Activated CD8-positive, alpha-beta memory T cell treated with anti-CD3 and anti-CD28 coated beads, Interleukin-2, amount 50 U/mL, for 24 hours (primary cell): ENCODE results near the gene SEPTIN5.
"Not testable (repeated sequence)": the region's sequence is repeated elsewhere in the genome, so short reads cannot be mapped to it uniquely, and the experiment has no call there.

Source experiments
- DNase-seq: peaks from one replicate; pipeline ENCODE4 v3.0.0-alpha.2; 2020; ENCODE audit errors: extremely low read depth

The SEPTIN5 gene

GRCh38 chr22:19714312-19715187, at the start of gene SEPTIN5:
TSS of gene SEPTIN5 (plus strand) at chr22:19714503. CDS start at chr22:19714589, 86 bp downstream.
- DNase-seq = no peak

DNA sequence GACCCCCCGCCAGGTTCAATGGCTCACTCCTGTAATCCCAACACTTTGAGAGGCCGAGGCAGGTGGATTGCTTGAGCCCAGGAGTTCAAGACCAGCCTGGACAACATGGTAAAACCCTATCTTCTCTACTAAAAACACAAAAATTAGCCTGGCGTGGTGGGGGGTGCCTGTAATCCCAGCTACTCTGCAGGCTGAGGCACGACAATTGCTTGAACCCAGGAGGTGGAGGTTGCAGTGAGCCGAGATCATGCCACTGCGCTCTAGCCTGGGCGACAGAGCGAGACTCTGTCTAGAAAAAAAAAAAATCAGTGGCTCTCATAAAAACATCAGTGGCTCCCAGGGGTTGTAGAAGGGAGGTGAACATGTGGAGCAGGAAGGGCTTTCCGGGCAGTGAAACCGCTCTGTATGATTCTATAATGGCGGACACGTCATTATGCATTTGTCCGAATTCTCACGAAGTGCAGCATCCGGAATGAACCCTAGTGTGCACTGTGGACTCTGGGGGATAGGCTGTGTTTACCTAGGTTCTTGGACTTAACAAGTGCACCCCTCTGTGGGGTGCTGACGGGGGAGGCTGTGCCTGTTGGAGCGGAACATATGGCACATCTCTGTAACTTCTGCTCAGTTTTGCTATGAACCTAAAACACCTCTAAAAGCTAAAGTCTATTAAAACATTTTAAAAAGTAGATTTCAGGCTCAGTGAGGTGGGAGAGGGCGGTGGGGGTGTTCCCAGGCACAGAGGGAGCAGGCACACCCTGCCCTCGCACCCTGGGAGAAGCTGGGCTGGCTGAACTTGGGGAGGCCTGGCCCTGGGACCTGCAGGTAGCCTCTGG, 49.1 kb upstream of the SEPTIN5 start:
- DNase-seq = no peak

DNA sequence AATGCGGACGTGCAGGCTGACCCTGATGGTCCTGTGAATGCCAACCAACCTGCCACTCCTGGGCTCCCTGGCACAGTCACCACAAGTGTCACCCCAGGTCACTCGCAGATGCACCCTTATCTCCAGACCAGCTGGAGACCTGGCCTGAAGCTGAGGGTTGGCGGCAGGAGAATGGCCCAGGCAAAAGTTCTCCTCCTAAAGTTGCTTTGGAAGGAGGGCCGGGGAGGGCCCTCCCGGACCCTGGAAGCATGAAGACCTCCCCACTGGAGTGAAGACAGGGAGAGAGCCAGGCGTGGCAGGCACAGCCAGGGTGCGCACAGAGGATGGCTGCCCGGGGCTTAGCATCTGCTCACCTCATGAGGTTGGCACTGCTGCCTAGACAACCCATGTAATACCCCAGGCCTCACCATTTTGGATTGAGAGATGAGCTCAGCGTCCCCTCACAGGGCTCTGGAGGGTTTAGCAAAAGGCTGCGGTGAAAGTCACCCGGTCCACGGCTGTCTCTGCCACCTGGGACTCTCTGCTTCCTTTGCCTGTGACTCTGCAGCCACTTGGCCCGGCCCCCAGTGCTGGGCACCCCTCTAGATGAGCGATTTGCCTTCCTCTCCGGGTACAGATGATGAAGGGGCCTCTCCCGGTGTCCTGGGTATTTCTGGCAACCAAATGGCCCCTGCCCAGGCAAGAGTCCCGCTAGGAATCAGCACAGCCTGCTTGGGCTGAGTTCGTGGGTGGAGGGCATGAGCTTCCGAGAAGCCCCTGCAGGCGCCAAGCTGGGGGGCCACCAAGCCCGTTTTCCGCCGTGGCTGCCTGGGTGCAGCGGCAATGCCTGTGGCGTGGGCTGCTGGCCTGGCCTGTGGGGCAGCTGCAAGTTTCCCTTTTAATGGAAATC, 48.3 kb upstream of the SEPTIN5 start:
- no peak for DNase-seq

GRCh38 chr22:19666673-19667593, 47.4 kb upstream of the SEPTIN5 start:
- no peak for DNase-seq

DNA sequence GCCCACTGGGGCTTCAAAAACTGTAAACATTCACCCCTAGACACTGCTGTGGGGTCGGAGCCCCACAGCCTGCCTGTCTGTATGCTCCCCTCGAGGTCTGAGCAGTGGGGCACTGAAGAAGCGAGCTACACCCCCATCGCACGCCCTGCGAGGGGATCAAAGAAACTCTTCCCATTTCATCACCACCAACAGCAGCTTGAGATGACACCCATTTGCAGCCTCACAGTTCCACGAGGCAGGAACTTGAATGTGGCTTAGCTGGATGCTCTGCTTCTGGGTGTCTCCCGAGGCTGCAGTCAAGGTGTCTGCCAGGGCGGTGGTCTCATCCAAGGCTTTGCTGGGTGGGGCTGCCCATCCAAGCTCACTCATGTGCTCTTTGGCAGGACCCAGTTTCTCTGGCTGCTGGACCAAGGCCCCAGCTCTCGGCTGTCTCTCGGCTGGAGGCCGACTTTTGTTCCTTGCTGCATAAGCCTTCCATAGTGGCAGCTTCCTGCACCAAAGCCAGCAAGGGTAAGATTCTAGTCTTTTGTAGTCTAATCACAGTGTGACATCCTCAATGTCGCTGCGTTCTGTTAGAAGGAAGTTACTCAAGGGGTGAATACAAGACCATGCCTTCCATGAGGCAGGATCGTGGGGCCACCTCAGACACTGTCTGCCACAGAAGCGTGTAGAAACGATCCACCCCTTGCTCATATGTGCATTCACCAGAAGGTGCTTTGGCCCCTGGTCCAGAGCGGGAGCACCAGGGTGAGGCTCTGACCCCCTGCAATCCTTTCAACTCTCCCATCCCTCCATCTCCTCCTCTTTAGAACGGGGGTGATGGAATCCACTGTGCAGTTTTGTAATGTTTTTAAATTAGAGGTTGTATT, 46.2 kb upstream of the SEPTIN5 start:
- no peak for DNase-seq

- no peak for DNase-seq
Observed at GRCh38 chr22:19668748-19669147, 45.6 kb upstream of the SEPTIN5 start.

DNA sequence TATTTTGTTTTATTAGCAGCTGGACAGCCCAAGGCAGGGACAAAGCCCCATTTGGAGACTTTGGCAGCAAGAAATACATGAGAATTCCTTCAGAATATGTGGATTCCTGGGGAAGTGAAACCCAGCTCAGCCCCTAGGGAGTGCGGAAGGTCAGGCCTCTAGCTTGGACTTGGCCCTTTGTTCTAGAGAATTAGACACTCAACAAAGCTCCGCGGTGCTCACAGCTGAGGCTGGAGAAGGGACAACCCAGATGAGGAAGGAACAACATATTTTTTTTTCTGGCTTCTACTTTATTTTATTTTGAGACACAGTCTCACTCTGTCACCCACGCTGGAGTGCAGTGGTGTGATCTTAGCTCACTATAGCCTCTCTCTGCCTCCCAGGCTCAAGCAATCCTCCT, 44.7 kb upstream of the SEPTIN5 start:
- no peak for DNase-seq

- no peak for DNase-seq
Observed at GRCh38 chr22:19671316-19671715, 43.0 kb upstream of the SEPTIN5 start.

DNA sequence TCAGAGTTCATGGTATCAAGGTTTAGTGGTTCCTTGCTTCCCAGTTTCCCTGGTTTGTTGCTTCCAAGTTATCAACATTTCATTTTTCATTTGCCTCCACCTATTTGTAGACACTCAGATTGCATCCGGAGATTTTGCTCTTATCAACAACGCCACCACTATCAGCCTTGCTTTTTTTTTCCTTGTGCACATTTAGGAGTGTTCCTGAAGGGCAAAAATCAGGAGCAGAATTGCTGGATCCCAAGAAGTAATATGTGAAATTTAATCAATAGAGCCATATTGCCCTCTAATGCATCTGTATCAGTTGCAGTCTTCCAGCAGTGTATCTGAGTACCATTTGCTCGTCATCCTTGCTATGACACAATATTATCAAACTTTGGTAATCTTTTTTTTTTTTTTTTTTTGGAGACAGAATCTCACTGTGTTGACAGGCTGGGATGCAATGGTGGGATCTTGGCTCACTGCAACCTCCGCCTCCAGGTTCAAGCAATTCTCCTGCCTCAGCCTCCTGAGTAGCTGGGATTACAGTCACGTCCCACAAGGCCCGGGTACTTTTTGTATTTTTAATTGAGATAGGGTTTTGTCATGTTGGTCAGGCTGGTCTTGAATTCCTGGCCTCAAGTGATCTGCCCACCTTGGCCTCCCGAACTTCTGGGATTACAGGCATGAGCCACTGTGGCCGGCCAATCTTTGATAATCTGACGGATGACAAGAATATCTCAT, 42.1 kb upstream of the SEPTIN5 start:
- DNase-seq = no peak

DNA sequence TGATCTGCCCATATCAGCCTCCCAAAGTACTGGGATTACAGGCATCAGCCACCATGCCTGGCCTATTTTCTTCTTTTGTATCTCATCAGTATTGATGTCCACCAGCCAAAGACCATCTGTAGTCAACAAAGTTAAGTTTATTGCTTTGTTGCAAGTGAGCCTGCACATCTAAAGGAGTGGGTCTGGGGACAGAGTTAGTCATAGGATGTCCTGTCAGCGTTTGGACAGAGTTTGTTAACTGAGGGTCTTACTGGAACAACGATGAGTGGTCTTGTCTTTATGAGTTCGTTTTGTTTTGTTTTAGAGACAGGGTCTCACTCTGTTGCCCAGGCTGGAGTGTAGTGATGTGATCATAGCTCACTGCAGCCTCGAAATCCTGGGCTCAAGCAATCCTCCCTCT, 40.6 kb upstream of the SEPTIN5 start:
- DNase-seq = no peak

DNA sequence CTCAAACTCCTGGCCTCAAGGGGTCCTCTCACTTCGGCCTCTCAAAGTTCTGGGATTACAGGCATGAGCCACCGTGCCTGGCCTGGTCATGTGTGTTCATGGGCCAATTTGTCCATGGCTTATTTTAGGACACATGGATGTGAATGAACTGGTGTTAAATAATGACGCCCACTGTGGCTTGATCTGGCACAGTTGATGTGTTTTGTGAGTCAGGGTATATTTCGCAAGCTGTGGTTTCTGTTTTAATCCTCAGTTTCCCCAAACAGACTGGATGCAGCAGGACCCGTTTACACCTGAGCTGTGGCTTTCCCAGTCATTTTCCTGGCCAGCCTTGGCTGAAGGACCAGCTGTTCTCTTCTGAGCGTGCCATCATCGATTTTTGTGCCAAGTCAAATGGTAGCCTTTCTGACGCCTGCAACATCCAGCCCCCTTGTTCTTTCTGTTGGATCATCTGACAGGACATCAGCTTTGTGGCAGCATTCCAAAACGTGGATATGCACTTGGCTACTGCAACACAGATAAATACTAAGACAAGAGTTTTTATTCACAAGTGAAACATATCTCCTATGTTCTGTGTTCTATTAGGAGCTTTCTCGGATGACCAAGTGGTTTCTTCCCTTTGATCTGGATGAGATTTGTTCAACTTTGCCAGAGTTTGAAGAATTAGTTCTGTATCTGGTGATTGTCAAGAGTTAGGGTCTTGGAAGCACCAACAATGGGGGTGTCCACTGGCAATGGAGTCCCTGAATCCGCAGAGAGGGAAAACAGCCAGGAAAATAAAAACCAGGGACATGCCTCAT, 40.0 kb upstream of the SEPTIN5 start:
- DNase-seq = no peak

DNA sequence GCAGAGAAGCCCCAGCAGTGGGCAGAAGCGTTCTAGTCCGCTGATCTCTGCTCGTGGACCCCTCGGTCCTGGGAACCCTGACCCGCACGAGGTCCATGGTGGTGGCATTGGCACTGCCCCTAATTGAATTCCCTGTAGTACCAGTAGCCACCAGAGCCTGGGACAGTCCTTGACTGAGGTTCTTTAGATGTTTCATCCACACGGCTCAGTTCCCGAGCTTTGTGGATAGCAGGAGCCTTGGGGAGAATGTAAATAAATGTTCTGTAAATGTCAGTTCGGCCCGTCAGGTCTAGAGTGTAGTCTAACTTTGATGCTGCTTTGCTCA, 39.4 kb upstream of the SEPTIN5 start:
- no peak for DNase-seq

DNA sequence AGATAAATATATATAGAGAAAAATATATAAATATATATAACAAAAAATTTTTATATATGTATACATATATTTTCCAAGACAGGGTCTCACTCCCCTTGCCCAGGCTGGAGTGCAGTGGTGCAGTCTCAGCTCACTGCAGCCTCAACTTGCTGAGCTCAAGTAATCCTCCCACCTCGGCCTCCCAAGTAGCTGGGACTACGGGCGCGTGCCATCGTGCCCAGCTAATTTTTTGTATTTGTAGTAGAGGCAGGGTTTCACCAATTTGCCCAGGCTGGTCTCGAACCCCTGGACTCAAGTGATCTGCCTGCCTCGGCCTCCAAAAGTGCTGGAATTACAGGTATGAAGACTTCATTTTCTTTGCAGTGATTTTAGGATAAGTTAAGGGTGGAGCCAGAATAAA, 38.9 kb upstream of the SEPTIN5 start:
- no peak for DNase-seq

DNA sequence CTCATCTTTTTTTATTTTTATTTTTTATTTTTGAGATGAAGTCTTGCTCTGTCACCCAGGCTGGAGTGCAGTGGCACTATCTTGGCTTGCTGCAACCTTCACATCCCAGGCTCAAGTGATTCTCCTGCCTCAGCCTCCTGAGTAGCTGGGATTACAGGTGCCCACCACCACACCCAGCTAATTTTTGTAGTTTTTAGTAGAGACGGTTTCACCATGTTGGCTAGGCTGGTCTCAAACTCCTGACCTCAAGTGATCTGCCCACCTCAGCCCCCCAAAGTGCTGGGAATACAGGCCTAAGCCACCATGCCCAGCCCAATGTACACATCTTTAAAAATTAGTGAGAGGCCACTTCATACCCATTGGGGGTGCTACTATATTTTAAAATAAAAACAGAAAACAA, 37.9 kb upstream of the SEPTIN5 start:
- DNase-seq = not testable (repeated sequence)

DNA sequence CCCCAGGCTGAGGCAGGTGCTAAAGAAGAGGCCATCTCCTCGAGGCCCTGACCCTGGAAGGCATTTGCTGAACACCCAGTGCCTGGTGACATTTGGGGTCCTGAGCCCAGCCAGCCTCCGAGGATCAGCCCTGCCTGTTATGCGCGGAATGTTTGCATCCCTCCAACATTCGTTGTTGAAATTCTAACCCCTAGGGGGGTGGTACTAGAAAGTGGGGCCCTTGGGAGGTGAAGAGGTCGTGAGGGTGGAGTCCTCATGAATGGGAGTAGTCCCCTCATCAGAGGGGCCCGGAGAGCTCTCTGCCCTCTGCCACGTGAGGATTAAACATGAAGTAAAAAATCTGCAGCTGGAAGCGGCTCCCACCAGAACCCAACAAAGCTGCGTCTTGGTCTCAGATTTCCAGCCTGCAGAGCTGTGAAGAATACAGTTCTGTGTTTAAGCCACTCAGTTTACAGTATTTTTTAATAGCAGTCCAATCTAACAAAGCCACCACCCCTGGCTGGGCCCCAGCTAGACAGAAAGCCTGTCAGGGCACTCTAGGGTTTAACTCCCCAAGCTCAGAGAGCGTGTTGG, 35.3 kb upstream of the SEPTIN5 start:
- DNase-seq = no peak

DNA sequence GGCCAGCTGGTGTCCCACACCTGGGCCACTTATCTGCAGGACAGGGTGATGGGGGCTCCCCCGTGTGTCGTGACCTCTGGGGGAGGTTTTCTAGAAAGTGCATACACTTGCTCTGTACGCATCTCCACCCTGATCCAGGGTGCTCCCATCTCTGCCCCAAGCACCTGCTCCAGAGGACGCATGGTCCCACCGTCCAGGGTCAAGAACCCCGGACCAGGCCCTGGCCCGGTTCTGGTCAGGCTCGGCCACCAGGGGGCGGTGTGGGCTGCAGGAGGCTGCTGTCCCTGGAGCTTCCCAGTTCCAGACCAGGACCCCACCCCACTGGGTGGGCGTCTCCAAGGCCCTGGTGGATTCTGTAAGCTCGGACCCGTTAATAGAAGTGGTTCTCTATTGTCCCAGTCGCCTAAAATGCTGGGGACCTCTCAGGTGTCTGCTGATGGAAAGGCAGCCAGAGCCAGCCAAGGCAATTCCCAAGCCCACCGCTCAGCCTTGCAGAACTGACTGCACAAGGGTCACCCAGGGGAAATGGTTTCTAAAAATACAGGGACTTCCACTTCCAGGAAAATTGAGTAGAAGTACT, 34.7 kb upstream of the SEPTIN5 start:
- no peak for DNase-seq

DNA sequence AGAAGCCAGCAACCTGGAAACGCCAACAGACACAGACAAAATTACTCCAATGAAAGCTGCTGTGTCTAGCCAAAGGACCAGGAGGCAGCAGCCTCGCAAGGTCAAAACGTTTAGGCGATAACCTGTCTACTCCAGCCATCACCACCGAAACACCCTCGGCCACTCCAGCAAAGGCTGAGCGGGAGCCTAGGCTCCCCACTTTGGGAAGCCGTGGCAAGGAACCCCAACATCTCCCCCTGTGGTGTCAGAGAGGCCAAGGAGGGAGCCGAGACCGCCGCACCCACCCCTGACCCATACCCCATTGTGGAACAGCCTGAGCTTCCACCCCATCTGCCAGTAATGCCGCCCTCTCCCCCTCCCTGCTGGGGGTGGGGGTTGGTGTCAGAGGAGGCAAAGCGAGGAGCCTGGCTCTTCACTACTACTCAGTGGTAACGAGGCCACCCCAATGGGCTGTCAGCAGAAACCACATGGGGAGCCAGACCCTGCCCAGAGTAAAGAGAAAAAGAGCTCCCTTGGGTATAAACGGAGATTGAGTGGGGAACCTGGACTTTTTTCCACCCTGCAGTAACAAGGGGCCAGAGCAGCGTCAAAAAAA, 33.9 kb upstream of the SEPTIN5 start:
- DNase-seq = no peak
